ENCODE results near the gene TNFRSF12A. TPM values are rescaled to one million over a fixed set of nuclear protein-coding genes. Genes with fewer than 3 reads are reported as not detected.

Gene TNFRSF12A
- total and polyA plus RNA-seq, 9 of the 15 experiments (the other 6 are each of a cell fraction or from before 2014, with no cell fraction given): 0.41 to 61.8 (median 26.5) TPM

- TF ChIP-seq, protein P1, sequence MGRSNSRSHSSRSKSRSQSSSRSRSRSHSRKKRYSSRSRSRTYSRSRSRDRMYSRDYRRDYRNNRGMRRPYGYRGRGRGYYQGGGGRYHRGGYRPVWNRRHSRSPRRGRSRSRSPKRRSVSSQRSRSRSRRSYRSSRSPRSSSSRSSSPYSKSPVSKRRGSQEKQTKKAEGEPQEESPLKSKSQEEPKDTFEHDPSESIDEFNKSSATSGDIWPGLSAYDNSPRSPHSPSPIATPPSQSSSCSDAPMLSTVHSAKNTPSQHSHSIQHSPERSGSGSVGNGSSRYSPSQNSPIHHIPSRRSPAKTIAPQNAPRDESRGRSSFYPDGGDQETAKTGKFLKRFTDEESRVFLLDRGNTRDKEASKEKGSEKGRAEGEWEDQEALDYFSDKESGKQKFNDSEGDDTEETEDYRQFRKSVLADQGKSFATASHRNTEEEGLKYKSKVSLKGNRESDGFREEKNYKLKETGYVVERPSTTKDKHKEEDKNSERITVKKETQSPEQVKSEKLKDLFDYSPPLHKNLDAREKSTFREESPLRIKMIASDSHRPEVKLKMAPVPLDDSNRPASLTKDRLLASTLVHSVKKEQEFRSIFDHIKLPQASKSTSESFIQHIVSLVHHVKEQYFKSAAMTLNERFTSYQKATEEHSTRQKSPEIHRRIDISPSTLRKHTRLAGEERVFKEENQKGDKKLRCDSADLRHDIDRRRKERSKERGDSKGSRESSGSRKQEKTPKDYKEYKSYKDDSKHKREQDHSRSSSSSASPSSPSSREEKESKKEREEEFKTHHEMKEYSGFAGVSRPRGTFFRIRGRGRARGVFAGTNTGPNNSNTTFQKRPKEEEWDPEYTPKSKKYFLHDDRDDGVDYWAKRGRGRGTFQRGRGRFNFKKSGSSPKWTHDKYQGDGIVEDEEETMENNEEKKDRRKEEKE (IDR thresholded peaks at IDR 0.05; ENCODE audit: borderline replicate concordance in 1 of 2, control insufficient read depth in 1 of 2, low read depth in 2 of 2, low read length in 1 of 2): no peak
- TF ChIP-seq ZNF23 (CRISPR knock-in tag; IDR thresholded peaks at IDR 0.05) (no peak), ARID1B (IDR thresholded peaks at IDR 0.05) (peak; percentile 69; the same call in 1 of the 2 replicates), GTF2E2 (tag; IDR thresholded peaks at IDR 0.05) (0 out of 2 replicates have a peak, but pooled peaks have one; percentile 9), NFXL1 (CRISPR knock-in tag; IDR thresholded peaks at IDR 0.05) (no peak), POLR2G (IDR thresholded peaks at IDR 0.05; ENCODE audit: low read depth, low read length) (peak; percentile 81), KAT7 (CRISPR knock-in tag; IDR thresholded peaks at IDR 0.05; ENCODE audit: borderline replicate concordance) (peak; percentile 94; the same call in 1 of the 2 replicates), HNRNPH1 (optimal IDR thresholded peaks at IDR 0.05; ENCODE audit: low read depth, low read length) (no peak), PHF21A (IDR thresholded peaks at IDR 0.05; ENCODE audit: borderline replicate concordance, low read depth) (no peak), PURB (CRISPR knock-in tag; IDR thresholded peaks at IDR 0.05; ENCODE audit: low read depth) (no peak), RHOXF2B (CRISPR knock-in tag; conservative IDR thresholded peaks at IDR 0.05) (no peak), ELK3 (CRISPR knock-in tag; IDR thresholded peaks at IDR 0.05) (no peak), CCNT2 (IDR thresholded peaks at IDR 0.05; ENCODE audit: borderline replicate concordance, extremely low read depth, insufficient read length, low read depth, low read length) (peak; percentile 48), ZKSCAN3 (CRISPR knock-in tag; IDR thresholded peaks at IDR 0.05) (no peak), JUND (IDR thresholded peaks at IDR 0.05; ENCODE audit: borderline replicate concordance, low read depth, low read length) (peak; percentile 93), JUND (tag; IDR thresholded peaks at IDR 0.05; ENCODE audit: borderline replicate concordance, low read depth, low read length) (peak; percentile 86; the same call in 2 of the 3 replicates)
Observed at GRCh38 chr16:3020604-3021448, 658 bp downstream of the TNFRSF12A start (continued).

All from K562 (cell line).